ENCODE data around the gene TRAF1.

The TRAF1 gene

GRCh38 chr9:120869726-120870125 is 56.9 kb downstream of the TRAF1 start:
- no peak overlapping the region for H3K4me3 ChIP-seq (ENCODE audit: low read depth, low read length)
- no peak for TF ChIP-seq MAX (IDR thresholded peaks at IDR 0.05; ENCODE audit: low read depth, low read length)
- no peak for TF ChIP-seq POLR2A (IDR thresholded peaks at IDR 0.05; ENCODE audit: extremely low read depth, insufficient read length)
- TF ChIP-seq MYC (IDR thresholded peaks at IDR 0.05; ENCODE audit: low read depth, low read length): no peak
- no peak for TF ChIP-seq CTCF (IDR thresholded peaks at IDR 0.05; ENCODE audit: low read depth, low read length)
- peak; percentile 26 for DNase-seq (ENCODE audit: low read depth)

- H3K4me3 ChIP-seq (ENCODE audit: low read depth, low read length): no peak overlapping the region
- no peak for DNase-seq (ENCODE audit: low read depth)
- no peak for TF ChIP-seq MYC (IDR thresholded peaks at IDR 0.05; ENCODE audit: low read depth, low read length)
- TF ChIP-seq CTCF (IDR thresholded peaks at IDR 0.05; ENCODE audit: low read depth, low read length): no peak
- TF ChIP-seq MAX (IDR thresholded peaks at IDR 0.05; ENCODE audit: low read depth, low read length): peak; percentile 57; the same call in 1 of the 2 replicates
- TF ChIP-seq POLR2A (IDR thresholded peaks at IDR 0.05; ENCODE audit: extremely low read depth, insufficient read length): no peak
These were observed 57.3 kb downstream of the TRAF1 start for GRCh38 chr9:120869360-120869687.

- H3K4me3 ChIP-seq (ENCODE audit: low read depth, low read length): no peak overlapping the region
- TF ChIP-seq MAX (IDR thresholded peaks at IDR 0.05; ENCODE audit: low read depth, low read length) (no peak), MYC (IDR thresholded peaks at IDR 0.05; ENCODE audit: low read depth, low read length) (no peak), CTCF (IDR thresholded peaks at IDR 0.05; ENCODE audit: low read depth, low read length) (peak; percentile 16), POLR2A (IDR thresholded peaks at IDR 0.05; ENCODE audit: extremely low read depth, insufficient read length) (no peak)
- DNase-seq (ENCODE audit: low read depth): peak; percentile 98
These were observed 57.8 kb downstream of the TRAF1 start for GRCh38 chr9:120868676-120869359.

- no peak overlapping the region for H3K4me3 ChIP-seq (ENCODE audit: low read depth, low read length)
- no peak for TF ChIP-seq CTCF (IDR thresholded peaks at IDR 0.05; ENCODE audit: low read depth, low read length)
- TF ChIP-seq MAX (IDR thresholded peaks at IDR 0.05; ENCODE audit: low read depth, low read length): peak; percentile 47; the same call in 1 of the 2 replicates
- TF ChIP-seq POLR2A (IDR thresholded peaks at IDR 0.05; ENCODE audit: extremely low read depth, insufficient read length): no peak
- peak; percentile 64; the same call in 1 of the 2 replicates for TF ChIP-seq MYC (IDR thresholded peaks at IDR 0.05; ENCODE audit: low read depth, low read length)
- no peak for DNase-seq (ENCODE audit: low read depth)
These were observed 58.3 kb downstream of the TRAF1 start for GRCh38 chr9:120868339-120868675.

- DNase-seq (ENCODE audit: low read depth): no peak
- TF ChIP-seq CTCF (IDR thresholded peaks at IDR 0.05; ENCODE audit: low read depth, low read length): no peak
- no peak for TF ChIP-seq MAX (IDR thresholded peaks at IDR 0.05; ENCODE audit: low read depth, low read length)
- TF ChIP-seq POLR2A (IDR thresholded peaks at IDR 0.05; ENCODE audit: extremely low read depth, insufficient read length): no peak
- TF ChIP-seq MYC (IDR thresholded peaks at IDR 0.05; ENCODE audit: low read depth, low read length): no peak
- no peak overlapping the region for H3K4me3 ChIP-seq (ENCODE audit: low read depth, low read length)
These were observed 58.8 kb downstream of the TRAF1 start for GRCh38 chr9:120867676-120868338.

Data from NB4 (cell line).